Endodermal cell (in vitro differentiated cells): ENCODE measurements around the gene RAX. TPM values are rescaled to one million over a fixed set of nuclear protein-coding genes. Genes with fewer than 3 reads are reported as not detected.

ENCODE experiments used
- DNase-seq: peaks from one replicate; pipeline ENCODE4 v3.0.0-alpha.2; 2017
- H3K27ac ChIP-seq: 2 replicates; pipeline ENCODE4 v1.5.1; 2013; ENCODE audit warnings: mild to moderate bottlenecking, low read depth, low read length, moderate library complexity
- H3K27me3 ChIP-seq: 2 replicates; pipeline ENCODE4 v1.6.1; 2013; ENCODE audit warnings: mild to moderate bottlenecking, low read length, moderate library complexity; ENCODE audit not compliant: insufficient read depth, control insufficient read depth, poor library complexity, severe bottlenecking
- H3K36me3 ChIP-seq: 2 replicates; pipeline ENCODE4 v1.7.0; 2013; ENCODE audit warnings: mild to moderate bottlenecking, low read length, moderate library complexity; ENCODE audit not compliant: control insufficient read depth, insufficient read depth
- H3K4me1 ChIP-seq: one replicate; pipeline ENCODE4 v1.7.0; 2013; ENCODE audit warnings: low read length; ENCODE audit not compliant: control insufficient read depth, insufficient read depth
- H3K4me3 ChIP-seq: 2 replicates; pipeline ENCODE4 v1.5.1; 2013; ENCODE audit warnings: mild to moderate bottlenecking, low read length, moderate library complexity
- H3K9ac ChIP-seq: 2 replicates; pipeline ENCODE4 v1.6.1; 2013; ENCODE audit warnings: mild to moderate bottlenecking, low read length, moderate library complexity; ENCODE audit not compliant: poor library complexity, severe bottlenecking; ENCODE audit errors: extremely low read depth
- H3K9me3 ChIP-seq: 2 replicates; pipeline ENCODE4 v1.6.1; 2013; ENCODE audit warnings: mild to moderate bottlenecking, low read length, moderate library complexity; ENCODE audit not compliant: control insufficient read depth
- H3K27ac Mint-ChIP-seq: 2 replicates; pipeline ENCODE4 v1.8.0; 2020; ENCODE audit warnings: mixed read lengths
- H3K27me3 Mint-ChIP-seq: 2 replicates; pipeline ENCODE4 v1.8.0; 2021; ENCODE audit warnings: mild to moderate bottlenecking, mixed read lengths; ENCODE audit not compliant: insufficient read depth
- H3K36me3 Mint-ChIP-seq: 2 replicates; pipeline ENCODE4 v1.8.0; 2020; ENCODE audit warnings: low read depth, mixed read lengths
- H3K4me1 Mint-ChIP-seq: 2 replicates; pipeline ENCODE4 v1.8.0; 2020; ENCODE audit warnings: mixed read lengths
- H3K4me3 Mint-ChIP-seq: 2 replicates; pipeline ENCODE4 v1.8.0; 2020; ENCODE audit warnings: mild to moderate bottlenecking, moderate library complexity, mixed read lengths
- H3K9me3 Mint-ChIP-seq: 2 replicates; pipeline ENCODE4 v1.8.0; 2020; ENCODE audit warnings: mild to moderate bottlenecking, mixed read lengths
- WGBS, 2 experiments: methylation state at CpG; one replicate each; pipeline versions ENCODE4 v1.1.5 to v1.1.7; 2013; ENCODE audit warnings: missing lambda C conversion rate in 2 of 2, mixed read lengths in 1 of 2; ENCODE audit not compliant: insufficient coverage in 1 of 2, insufficient read length in 1 of 2; 5-methylcytosine and 5-hydroxymethylcytosine counted together
- total RNA-seq, 2 donors: library from RNA; stranded (reverse); fragmentation: NEBNext Ultra II Directional in 1 of 2; extraction: Animal tissue kit (Norgen Biotek cat#: 25700) in 1 of 2; gene quantifications; 2 replicates in 1 of 2; 3 replicates in 1 of 2; pipeline ENCODE4 v1.2.1, GENCODE V29; 2021
- TF ChIP-seq, protein P1 (sequence below): fragments of 200-600 bp; sonication (generic); conservative IDR thresholded peaks from 2 replicates; pipeline ENCODE4 v1.5.0; 2021; ENCODE audit warnings: antibody characterized with exemption, mild to moderate bottlenecking

RAX gene
- total RNA-seq, 2 donors from 2014 or later: 0.18 TPM; not detected in 1

DNA sequence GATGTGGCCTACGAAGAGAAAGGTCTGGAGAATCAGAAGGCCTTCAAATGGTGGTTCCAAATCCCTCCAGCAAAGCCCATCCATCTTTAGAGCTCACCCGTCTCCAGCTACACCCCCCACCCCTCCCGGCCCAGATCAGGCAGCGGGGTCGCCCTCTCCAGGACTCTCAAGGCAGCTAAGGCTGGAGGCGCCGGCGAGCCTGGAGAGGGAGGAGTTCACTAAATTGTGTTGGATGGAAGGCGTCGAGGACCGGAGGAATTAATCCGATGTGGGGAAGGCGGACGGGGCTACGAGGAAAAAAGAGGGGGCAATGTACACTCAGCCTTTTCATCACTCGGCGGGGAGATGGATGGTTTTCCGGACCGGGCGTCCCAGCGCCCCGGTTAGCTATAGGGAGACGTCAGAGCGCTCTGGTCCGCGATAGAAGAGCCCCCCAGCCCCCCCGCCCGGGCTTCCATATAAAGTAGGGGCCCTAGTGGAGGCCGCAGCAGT lies 53.5 kb downstream of the RAX start, which contains the start of gene GRP:
GRP (plus strand) TSS at position 487 of the 492 bp plus-strand sequence. CDS start 108 bp downstream, outside the sequence.
- H3K9ac ChIP-seq: no peak within 1 kb of the TSS
- Mint-ChIP-seq H3K4me3 (peak within 1 kb of the TSS; percentile 62), H3K9me3 (no peaks in the 10 kb centered on the region), H3K27me3 (peaks cover 99% of the 10 kb centered on the region), H3K4me1 (peaks cover 14% of the 10 kb centered on the region), H3K36me3 (no peaks in the 10 kb centered on the region), H3K27ac (no peak within 1 kb of the TSS)
- peaks cover 100% of the 10 kb centered on the region for H3K27me3 ChIP-seq
- TF ChIP-seq, protein P1, sequence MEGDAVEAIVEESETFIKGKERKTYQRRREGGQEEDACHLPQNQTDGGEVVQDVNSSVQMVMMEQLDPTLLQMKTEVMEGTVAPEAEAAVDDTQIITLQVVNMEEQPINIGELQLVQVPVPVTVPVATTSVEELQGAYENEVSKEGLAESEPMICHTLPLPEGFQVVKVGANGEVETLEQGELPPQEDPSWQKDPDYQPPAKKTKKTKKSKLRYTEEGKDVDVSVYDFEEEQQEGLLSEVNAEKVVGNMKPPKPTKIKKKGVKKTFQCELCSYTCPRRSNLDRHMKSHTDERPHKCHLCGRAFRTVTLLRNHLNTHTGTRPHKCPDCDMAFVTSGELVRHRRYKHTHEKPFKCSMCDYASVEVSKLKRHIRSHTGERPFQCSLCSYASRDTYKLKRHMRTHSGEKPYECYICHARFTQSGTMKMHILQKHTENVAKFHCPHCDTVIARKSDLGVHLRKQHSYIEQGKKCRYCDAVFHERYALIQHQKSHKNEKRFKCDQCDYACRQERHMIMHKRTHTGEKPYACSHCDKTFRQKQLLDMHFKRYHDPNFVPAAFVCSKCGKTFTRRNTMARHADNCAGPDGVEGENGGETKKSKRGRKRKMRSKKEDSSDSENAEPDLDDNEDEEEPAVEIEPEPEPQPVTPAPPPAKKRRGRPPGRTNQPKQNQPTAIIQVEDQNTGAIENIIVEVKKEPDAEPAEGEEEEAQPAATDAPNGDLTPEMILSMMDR: peak; percentile 48
- H3K27ac ChIP-seq: no peak within 1 kb of the TSS
- peak within 1 kb of the TSS; percentile 79 for H3K4me3 ChIP-seq
- WGBS, 2 experiments: 3 to 4% methylated on average over 10 to 29 of the region's 29 CpGs
- no peaks in the 10 kb centered on the region for H3K36me3 ChIP-seq
- H3K9me3 ChIP-seq: no peaks in the 10 kb centered on the region
- H3K4me1 ChIP-seq: no peaks in the 10 kb centered on the region
- peak; percentile 76 for DNase-seq

DNA sequence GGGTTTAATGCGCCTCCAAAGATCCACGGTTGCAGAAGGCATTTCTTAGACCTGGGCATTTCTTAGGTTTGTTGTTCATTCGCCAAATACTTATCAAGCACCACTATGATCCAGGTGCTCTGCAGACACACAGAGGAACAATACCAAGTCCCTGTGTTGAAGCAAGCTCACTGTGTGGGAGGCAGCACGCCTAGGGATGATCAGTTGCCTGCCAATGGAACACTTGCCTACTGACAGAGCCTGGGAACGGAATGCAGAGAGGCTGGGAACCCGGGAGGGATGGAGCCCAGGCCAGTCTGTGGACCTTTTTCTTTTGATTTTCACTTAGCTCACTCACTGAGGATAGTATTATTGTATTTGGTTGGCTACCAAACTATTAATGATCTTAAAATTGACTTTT lies 55.2 kb downstream of the RAX start:
- Histone ChIP-seq H3K27me3 (peaks cover 92% of the 10 kb centered on the region), H3K36me3 (no peaks in the 10 kb centered on the region), H3K9me3 (no peaks in the 10 kb centered on the region), H3K27ac (no peak overlapping the region), H3K9ac (no peak overlapping the region), H3K4me3 (no peak overlapping the region), H3K4me1 (no peaks in the 10 kb centered on the region)
- H3K4me1 Mint-ChIP-seq: peaks cover 14% of the 10 kb centered on the region
- no peak overlapping the region for H3K27ac Mint-ChIP-seq
- no peaks in the 10 kb centered on the region for H3K9me3 Mint-ChIP-seq
- TF ChIP-seq, protein P1: no peak
- peaks cover 95% of the 10 kb centered on the region for H3K27me3 Mint-ChIP-seq
- H3K36me3 Mint-ChIP-seq: no peaks in the 10 kb centered on the region
- no peak overlapping the region for H3K4me3 Mint-ChIP-seq
- WGBS, 2 experiments: 76 to 88% methylated on average over 5 to 6 of the region's 6 CpGs
- DNase-seq: no peak

Other genes with a start within 250 kb of the RAX start
- gene SEC11C, start 133.6 kb downstream of the RAX start, total RNA-seq: 10 to 100 TPM; 38.7 to 39.9 TPM
- gene GRP, start 53.3 kb downstream of the RAX start, total RNA-seq: 1 to 10 TPM; 4.4 to 6.5 TPM
- gene CPLX4, start 45.2 kb upstream of the RAX start, total RNA-seq: not detected
- 100 to 1,000 TPM in 1 of 2 donors, 10 to 100 TPM in 1; 82.9 to 125 TPM for gene LMAN1, start 85.8 kb upstream of the RAX start, total RNA-seq